ENCODE results near the gene NCOA5.

DNA sequence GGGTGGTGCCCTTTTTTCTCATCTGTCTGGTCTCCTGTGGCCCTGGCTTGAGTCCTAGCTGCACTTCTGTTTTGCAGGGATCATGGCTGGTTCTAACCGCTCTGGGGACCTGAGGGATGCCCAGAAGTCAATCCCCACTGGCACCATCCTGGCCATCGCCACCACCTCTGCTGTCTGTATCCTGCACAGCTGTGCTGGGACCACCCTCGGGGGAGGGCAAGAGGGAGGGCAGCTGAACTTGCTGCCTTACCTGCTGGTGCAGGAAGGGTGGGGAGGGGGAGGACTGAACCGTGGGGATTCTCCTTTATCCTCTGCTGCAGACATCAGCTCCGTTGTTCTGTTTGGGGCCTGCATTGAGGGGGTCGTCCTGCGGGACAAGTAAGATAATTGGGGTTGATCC, 46.2 kb downstream of the NCOA5 start:
- TF ChIP-seq, protein P1, sequence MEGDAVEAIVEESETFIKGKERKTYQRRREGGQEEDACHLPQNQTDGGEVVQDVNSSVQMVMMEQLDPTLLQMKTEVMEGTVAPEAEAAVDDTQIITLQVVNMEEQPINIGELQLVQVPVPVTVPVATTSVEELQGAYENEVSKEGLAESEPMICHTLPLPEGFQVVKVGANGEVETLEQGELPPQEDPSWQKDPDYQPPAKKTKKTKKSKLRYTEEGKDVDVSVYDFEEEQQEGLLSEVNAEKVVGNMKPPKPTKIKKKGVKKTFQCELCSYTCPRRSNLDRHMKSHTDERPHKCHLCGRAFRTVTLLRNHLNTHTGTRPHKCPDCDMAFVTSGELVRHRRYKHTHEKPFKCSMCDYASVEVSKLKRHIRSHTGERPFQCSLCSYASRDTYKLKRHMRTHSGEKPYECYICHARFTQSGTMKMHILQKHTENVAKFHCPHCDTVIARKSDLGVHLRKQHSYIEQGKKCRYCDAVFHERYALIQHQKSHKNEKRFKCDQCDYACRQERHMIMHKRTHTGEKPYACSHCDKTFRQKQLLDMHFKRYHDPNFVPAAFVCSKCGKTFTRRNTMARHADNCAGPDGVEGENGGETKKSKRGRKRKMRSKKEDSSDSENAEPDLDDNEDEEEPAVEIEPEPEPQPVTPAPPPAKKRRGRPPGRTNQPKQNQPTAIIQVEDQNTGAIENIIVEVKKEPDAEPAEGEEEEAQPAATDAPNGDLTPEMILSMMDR (conservative IDR thresholded peaks at IDR 0.05; ENCODE audit: low read depth, low read length) = no peak
- no peak for TF ChIP-seq EZH2phosphoT487 (IDR thresholded peaks at IDR 0.05; ENCODE audit: borderline replicate concordance, low read length)
